Fibroblast of peridontal ligament (primary cell): ENCODE measurements around the gene MUC7.

Experiments used
- DNase-seq: peaks from one replicate; pipeline ENCODE4 v3.0.0-alpha.2; 2010; ENCODE audit errors: extremely low read depth

Gene MUC7

GRCh38 chr4:70471897-70472296 is at the start of gene MUC7:
TSS of gene MUC7 (plus strand) at chr4:70472197. CDS start at chr4:70474022, 1,825 bp downstream.
- no peak for DNase-seq

DNA sequence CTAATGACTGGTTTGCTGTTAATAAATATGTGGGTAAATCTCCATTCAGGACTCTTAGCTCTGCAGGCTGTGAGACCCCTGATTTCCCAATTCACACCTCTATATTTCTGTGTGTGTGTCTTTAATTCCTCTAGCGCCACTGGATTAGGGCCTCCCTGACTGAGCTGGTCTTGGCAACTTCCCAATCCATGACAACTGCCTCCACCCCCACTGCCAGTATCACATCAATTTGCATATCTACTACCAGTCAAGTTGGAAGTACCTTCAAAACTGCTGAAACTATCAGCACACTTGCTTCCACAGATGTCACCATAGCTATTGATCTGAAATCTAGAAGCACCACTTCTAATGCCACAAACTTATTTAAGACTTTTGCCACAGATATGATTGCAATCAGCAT is 46.7 kb upstream of the MUC7 start:
- DNase-seq: no peak

- DNase-seq: no peak
Measured at GRCh38 chr4:70426789-70427188, 45.2 kb upstream of the MUC7 start.

GRCh38 chr4:70437197-70437596 is 34.8 kb upstream of the MUC7 start:
- no peak for DNase-seq

DNA sequence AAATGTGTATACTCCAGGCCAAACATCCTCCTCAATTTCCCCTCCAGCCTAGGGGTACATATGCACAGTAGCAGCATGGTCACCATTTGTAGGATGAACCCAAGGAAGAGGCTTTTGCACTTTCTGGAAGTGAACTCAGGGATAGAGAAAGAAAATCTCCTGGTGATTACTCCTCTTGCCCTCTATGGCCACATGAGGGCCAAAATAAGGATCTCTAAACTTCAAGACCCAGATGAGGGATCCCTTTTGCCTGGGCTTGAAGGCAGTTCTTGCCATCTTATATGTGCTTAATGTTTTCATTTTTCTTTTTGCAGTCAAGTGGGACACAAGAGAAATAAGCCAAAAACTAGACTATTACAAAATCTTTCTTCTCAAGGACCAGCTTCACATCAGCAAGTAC is 29.5 kb upstream of the MUC7 start:
- DNase-seq: no peak

- DNase-seq: no peak
Measured at GRCh38 chr4:70443329-70443728, 28.7 kb upstream of the MUC7 start.

DNA sequence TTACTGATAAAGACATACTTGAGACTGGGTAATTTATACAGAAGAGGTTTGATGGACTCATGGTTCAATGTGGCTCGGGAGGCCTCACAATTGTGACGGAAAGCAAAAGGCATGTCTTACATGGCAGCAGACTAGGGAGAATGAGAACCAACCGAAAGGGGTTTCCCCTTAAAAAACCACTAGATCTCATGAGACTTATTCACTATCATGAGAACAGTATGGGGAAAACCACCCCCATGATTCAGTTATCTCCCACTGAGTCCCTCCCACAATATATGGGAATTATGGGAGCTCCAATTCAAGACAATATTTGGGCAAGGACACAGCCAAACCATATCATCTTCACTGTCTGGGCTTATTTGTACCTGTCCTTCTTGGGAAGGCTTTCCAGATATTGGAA is 22.8 kb upstream of the MUC7 start:
- DNase-seq: no peak

GRCh38 chr4:70452946-70453345 is 19.1 kb upstream of the MUC7 start:
- no peak for DNase-seq

DNA sequence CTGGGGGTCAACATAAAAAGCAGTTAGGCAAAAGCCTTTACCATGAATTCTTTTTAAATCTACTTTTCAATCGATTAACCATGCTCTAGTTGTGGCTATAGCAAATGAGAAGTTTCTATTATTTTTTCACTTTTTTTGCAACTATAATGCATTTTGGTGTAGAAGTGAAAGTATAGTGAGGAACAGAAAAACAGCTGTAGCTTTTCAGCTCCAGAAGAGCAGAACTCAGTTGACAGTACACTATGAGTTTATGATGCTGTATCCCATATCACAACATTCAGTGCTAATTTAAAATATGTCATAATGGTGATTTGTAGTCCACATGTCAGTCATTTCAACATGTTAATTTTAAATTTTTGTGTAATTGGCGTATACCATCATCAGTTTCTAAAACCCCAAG is 8.7 kb upstream of the MUC7 start:
- DNase-seq: no peak

- no peak for DNase-seq
Measured at GRCh38 chr4:70473679-70474078, 1.7 kb downstream of the MUC7 start.

DNA sequence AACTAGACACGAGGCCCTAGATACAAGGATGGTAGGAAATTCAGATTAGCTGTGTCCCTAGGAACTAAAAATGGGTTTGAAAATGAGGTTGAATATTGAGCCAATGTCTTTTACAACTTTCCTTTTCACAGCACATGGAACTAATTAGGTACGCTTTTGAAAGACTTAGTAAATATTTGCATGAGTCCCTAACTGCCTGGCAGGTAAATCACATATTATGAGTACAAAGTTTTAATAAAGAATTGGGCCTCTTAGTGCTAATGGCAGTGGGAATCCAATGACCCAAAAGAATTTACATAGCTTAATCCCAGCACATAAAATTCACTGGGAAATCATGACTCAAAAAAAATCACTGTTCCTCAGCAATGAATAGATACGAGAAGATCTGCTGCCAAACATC is 16.8 kb downstream of the MUC7 start:
- no peak for DNase-seq

DNA sequence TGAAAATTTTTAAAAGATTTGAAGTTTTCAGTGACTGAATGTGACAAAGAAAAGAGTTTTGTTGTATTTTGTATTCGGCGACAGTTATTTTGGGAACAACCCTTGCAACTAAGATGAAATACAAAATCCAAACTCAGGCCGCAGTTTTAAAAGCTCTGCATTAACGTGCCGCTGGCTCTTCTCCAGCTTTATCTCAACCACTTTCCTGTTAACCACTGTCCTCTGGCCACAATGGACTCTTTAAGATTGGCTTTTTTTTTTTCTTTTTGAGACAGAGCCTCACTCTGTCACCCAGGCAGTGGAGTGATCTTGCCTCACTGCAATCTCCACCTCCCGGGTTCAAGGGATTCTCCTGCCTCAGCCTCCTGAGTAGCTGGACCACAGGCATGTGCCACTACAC is 24.2 kb downstream of the MUC7 start:
- DNase-seq: no peak

DNA sequence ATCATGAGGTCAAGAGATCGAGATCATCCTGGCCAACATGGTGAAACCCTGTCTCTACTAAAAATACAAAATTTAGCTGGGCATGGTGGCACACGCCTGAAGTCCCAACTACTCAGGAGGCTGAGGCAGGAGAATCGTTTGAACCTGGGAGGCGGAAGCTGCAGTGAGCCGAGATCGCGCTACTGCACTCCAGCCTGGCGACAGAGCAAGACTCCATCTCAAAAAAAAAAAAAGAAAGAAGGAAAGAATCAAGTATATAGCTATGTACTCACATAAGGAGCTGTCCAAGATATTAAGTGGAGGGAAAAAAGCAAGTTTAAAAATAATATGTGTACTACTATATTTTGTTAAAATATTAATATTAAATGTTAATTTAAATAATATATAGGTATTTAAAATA is 29.8 kb downstream of the MUC7 start:
- DNase-seq: peak; percentile 23

DNA sequence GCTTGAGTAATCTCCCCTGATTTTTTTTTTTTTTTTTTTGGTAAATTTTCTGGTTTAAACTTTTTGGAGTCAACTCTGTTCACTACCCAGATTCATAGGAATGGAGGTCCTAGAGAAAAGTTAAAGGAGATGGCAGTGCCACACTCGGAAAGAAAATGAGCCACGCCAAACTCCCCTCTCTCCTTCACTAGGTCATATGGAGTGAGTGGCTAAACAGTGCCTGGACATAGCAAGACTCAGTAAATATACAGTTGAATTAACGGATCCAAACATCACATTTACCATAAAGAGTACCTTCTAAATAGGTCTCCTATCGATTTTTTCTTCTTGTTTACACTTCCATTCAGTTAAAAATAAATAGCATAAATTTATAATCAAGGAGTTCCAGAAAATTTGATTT is 32.7 kb downstream of the MUC7 start:
- no peak for DNase-seq

GRCh38 chr4:70505151-70505748 is 33.3 kb downstream of the MUC7 start:
- peak; percentile 40 for DNase-seq

DNA sequence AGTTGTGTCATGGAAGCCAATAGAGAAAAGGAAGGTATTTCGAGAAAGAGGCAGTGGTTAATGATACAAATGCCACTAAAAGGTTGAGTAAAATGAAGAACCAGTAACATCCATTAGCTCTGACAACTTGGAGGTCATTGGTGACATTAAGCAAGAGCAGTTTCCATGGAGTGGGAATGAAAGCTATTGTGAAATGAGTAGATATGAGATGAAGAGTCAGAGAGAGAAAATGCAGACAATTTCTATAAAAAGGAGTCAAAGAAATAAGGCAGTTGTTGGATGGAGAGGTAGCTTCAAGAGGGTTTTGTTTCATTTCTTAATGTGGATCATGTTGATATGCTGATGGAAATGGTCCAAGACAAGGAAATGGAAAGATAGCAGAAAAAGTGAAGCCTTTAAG is 36.8 kb downstream of the MUC7 start:
- DNase-seq: no peak

DNA sequence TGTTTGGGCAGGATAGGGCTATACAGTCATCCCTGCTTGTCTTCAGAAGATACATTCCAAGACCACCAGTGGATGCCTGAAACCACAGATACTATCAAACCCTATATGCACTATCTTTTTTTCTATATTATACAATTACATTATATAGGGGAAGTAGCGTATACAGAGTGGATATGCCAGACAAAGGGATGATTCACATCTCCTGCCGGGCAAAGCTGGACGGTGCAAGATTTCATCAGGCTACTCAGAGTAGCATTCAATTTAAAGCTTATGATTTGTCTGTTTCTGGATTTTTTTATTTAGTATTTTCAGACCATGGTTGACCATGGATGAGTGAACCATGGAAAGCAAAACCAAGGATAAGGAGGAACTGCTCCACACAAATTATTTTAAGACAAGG is 39.4 kb downstream of the MUC7 start:
- DNase-seq: no peak

DNA sequence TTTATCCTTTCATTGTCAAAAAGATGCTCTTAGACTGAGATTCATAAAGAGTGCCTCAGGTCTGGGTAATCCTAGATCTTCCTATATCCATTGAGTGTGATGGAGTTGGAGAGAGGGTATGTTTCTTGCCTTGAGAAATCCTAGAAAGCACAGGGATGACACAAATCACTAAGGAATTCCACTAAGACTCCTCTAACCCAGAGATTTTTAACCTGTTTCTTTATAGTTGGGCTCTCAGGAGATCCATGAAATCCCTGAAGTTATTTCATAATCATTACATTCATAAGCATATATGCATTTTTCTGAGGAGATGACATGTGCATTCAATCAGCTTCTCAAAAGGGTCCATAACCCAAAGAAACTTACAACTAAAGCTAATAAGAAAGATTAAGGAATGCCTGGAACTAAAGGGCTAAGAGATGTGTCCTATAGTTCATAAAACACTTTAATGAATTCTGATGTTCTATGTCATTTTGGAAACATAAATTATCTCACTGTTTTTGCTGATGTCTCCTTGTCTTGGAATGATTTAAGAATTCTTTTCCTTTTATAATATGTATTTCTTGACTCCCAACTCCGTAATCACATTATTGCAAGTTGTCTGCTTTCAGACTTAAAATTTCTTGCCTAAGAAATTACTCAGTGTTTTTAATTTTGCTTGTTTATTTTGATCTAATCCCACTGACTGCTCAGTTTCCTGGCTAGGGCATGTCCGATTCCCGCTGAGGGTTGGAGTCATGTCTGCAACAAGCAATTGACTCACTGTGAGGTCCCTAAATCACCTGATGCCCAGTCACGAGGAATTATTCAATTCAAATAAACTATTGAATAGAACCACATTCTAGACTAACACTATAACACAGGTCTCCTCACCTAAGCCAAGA is 43.6 kb downstream of the MUC7 start:
- peak; percentile 54 for DNase-seq

GRCh38 chr4:70518269-70518668 is 46.3 kb downstream of the MUC7 start, which contains the start of gene AMTN:
TSS of gene AMTN (plus strand) at chr4:70518569. CDS start at chr4:70518778, 209 bp downstream.
- no peak for DNase-seq

- no peak for DNase-seq
Measured at GRCh38 chr4:70518716-70519115, 46.7 kb downstream of the MUC7 start.

GRCh38 chr4:70522626-70523025 is 50.6 kb downstream of the MUC7 start:
- no peak for DNase-seq

DNA sequence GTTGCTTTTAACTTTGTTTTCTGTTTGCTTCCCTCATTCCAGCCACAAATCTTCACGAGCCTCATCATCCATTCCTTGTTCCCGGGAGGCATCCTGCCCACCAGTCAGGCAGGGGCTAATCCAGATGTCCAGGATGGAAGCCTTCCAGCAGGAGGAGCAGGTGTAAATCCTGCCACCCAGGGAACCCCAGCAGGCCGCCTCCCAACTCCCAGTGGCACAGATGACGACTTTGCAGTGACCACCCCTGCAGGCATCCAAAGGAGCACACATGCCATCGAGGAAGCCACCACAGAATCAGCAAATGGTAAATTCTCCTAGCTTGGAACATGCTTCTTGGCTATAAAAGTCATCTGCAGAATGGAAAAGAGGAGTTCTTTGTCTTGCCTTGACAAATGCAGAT is 59.0 kb downstream of the MUC7 start:
- DNase-seq: no peak

GRCh38 chr4:70531981-70532380 is 60.0 kb downstream of the MUC7 start:
- DNase-seq: no peak
